Rectal smooth muscle tissue (tissue), 1 donor: ENCODE data around the gene CUTA.

Source experiments
- H3K27ac ChIP-seq: one replicate; pipeline ENCODE4 v1.7.0; 2013; ENCODE audit warnings: low read depth, low read length, inconsistent platforms
- H3K27me3 ChIP-seq: one replicate; pipeline ENCODE4 v1.7.0; 2013; ENCODE audit warnings: low read length; ENCODE audit not compliant: control insufficient read depth, insufficient read depth
- H3K36me3 ChIP-seq: one replicate; pipeline ENCODE4 v1.7.0; 2013; ENCODE audit warnings: low read length; ENCODE audit not compliant: control insufficient read depth, insufficient read depth
- H3K4me1 ChIP-seq: one replicate; pipeline ENCODE4 v1.7.0; 2013; ENCODE audit warnings: low read length; ENCODE audit not compliant: control insufficient read depth, insufficient read depth
- H3K4me3 ChIP-seq: one replicate; pipeline ENCODE4 v1.7.0; 2013; ENCODE audit warnings: low read length
- H3K9ac ChIP-seq: one replicate; pipeline ENCODE4 v1.7.0; 2013; ENCODE audit warnings: low read length

Gene CUTA

DNA sequence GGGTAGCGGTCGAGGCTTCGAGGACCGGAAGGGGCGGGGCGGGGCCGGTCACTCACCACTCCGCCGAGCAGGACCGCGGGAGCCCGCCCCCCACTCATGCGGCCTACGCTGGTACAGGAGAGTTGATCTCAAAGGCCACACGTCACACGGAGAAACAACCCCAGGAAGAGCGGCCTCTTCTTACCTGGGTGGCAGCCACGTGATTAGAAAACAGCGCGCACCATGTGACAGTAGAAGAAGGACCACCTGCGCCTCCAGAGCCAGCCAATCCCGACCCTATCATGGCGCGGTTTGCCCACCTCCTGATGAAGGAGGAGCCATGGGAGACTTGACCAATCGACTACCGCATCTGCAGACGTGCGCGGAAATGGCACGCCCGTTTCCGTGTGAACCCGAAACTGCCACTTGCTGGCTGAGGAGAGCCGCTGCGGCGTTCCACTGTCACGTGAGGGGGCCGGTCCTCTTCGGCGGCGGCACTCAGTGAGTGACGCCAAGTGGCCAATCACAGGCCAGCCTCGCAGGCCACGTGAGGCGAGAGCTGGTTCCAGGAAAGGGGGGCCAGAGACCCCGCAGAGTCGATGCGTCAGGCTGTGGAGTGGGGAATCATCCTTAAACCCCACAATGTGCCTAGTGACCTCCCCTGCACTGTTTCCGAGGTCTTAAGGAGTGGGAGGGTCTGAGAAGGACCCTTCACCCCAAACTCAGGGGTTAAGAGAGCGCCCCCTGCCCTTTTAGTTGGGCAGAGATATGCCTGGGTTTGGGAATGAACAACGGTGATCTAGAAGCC is at the start of gene CUTA:
CUTA (minus strand) TSS at position 205 of the 787 bp plus-strand sequence; CDS start at position 98, 107 bp downstream.
- H3K9ac ChIP-seq, result peak within 1 kb of the TSS; percentile 68
- peak within 1 kb of the TSS; percentile 72 for H3K4me3 ChIP-seq
- no peaks in the 10 kb centered on the region for H3K27me3 ChIP-seq
- peaks cover 20% of the 10 kb centered on the region for H3K4me1 ChIP-seq
- peak within 1 kb of the TSS; percentile 88 for H3K27ac ChIP-seq
- H3K36me3 ChIP-seq, result peaks cover 22% of the 10 kb centered on the region

- no peaks in the 10 kb centered on the region for H3K27me3 ChIP-seq
- H3K36me3 ChIP-seq, result no peaks in the 10 kb centered on the region
- no peaks in the 10 kb centered on the region for H3K4me1 ChIP-seq
- H3K4me3 ChIP-seq, result no peak overlapping the region
- H3K9ac ChIP-seq, result no peak overlapping the region
- no peak overlapping the region for H3K27ac ChIP-seq
Measured at GRCh38 chr6:33467091-33467490, 49.2 kb upstream of the CUTA start.

DNA sequence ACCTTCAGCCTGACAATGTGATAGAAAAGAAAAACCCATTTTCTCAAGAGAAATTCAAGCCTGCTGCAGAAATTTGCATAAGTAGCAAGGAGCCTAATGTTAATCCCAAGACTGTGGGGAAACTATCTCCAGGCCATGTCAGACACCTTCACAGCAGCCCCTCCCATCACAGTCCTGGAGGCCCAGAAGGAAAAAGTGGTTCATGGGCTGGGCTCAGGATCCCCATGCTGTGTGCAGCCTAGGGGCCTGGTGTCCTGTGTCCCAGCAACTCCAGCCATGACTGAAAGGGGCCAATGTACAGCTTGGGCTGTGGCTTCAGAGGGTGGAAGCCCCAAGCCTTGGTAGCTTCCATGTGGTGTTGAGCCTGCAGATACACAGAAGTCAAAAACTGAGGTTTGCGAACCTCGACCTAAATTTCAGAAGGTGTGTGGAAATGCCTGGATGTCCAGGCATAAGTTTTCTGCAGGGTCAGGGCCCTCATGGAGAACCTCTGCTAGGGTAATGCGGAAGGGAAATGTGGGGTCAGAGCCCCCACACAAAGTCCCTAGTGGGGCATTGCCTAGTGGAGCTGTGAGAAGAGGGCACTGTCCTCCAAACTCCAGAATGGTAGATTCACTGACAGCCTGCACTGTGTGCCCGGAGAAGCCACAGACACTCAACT is 48.3 kb upstream of the CUTA start:
- H3K4me3 ChIP-seq, result no peak overlapping the region
- H3K27ac ChIP-seq, result no peak overlapping the region
- no peaks in the 10 kb centered on the region for H3K36me3 ChIP-seq
- H3K27me3 ChIP-seq, result no peaks in the 10 kb centered on the region
- H3K9ac ChIP-seq, result no peak overlapping the region
- no peaks in the 10 kb centered on the region for H3K4me1 ChIP-seq

DNA sequence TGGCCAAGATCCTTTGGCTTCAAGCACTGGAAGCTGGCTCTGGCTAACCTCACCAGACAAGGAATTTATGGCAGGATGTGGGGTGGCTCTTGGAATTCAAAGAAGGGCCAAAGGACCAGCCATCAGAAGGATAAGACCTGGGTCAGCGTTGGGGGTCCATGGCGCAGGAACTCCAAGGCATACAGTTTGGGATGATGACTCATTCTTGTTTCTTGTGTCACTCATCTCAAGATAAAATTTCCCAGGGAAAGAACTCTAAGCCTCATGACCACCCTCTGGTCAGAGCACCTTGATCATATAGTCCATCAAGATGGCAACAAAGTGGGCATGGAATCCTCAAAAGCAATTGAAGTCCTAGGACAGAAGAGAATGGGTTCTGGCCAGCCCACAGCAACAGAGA is 41.3 kb upstream of the CUTA start:
- no peak overlapping the region for H3K27ac ChIP-seq
- no peak overlapping the region for H3K4me3 ChIP-seq
- no peaks in the 10 kb centered on the region for H3K27me3 ChIP-seq
- peaks cover 3% of the 10 kb centered on the region for H3K36me3 ChIP-seq
- peaks cover 5% of the 10 kb centered on the region for H3K4me1 ChIP-seq
- no peak overlapping the region for H3K9ac ChIP-seq

DNA sequence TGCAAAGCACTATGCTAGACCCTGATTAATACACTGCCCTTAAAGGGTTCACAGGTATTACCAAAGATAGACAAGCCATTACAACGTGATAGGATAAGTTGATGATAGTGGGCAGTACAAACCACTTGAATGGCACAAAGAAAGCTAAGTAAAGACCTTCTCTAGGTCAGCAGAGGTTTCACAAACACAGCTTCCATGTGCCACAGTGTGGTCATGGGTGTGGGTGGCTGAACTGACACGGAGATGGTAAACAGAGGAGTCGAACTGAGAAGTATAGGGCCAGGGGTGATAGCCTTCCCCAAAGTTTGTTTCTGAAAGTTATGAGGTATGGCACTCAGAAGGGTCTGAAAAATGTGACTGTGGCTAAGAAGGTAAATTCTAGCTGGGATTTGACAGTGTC is 40.8 kb upstream of the CUTA start:
- Histone ChIP-seq H3K27me3 (no peaks in the 10 kb centered on the region), H3K36me3 (peaks cover 3% of the 10 kb centered on the region), H3K4me1 (peaks cover 5% of the 10 kb centered on the region), H3K4me3 (no peak overlapping the region), H3K9ac (no peak overlapping the region), H3K27ac (no peak overlapping the region)

DNA sequence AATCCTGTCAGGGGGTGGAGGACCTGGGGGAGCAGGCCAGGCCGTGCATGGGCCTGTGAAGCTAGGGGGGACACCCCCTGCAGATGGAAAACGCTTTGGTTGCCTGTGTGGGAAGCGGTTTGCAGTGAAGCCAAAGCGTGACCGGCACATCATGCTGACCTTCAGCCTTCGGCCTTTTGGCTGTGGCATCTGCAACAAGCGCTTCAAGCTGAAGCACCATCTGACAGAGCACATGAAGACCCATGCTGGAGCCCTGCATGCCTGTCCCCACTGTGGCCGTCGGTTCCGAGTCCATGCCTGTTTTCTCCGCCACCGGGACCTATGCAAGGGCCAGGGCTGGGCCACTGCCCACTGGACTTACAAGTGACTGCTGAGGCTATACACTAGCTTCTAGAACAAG is 38.2 kb upstream of the CUTA start:
- peaks cover 3% of the 10 kb centered on the region for H3K36me3 ChIP-seq
- no peaks in the 10 kb centered on the region for H3K27me3 ChIP-seq
- no peak overlapping the region for H3K9ac ChIP-seq
- no peak overlapping the region for H3K4me3 ChIP-seq
- H3K4me1 ChIP-seq, result peaks cover 5% of the 10 kb centered on the region
- H3K27ac ChIP-seq, result no peak overlapping the region

DNA sequence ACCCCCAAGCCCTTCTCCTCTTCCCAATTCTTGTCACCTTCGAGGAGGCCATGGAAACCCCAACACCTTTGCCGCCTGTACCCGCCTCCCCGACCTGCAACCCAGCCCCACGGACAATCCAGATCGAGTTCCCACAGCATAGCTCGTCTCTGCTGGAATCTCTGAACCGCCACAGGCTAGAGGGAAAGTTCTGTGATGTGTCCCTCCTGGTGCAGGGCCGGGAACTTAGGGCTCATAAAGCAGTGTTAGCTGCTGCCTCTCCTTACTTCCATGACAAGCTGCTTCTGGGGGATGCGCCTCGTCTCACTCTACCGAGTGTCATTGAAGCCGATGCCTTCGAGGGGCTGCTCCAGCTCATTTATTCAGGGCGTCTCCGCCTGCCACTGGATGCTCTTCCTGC is 37.1 kb upstream of the CUTA start:
- peaks cover 3% of the 10 kb centered on the region for H3K36me3 ChIP-seq
- no peak overlapping the region for H3K27ac ChIP-seq
- H3K27me3 ChIP-seq, result no peaks in the 10 kb centered on the region
- H3K4me3 ChIP-seq, result peak overlapping the region; percentile 74
- peaks cover 5% of the 10 kb centered on the region for H3K4me1 ChIP-seq
- H3K9ac ChIP-seq, result no peak overlapping the region

DNA sequence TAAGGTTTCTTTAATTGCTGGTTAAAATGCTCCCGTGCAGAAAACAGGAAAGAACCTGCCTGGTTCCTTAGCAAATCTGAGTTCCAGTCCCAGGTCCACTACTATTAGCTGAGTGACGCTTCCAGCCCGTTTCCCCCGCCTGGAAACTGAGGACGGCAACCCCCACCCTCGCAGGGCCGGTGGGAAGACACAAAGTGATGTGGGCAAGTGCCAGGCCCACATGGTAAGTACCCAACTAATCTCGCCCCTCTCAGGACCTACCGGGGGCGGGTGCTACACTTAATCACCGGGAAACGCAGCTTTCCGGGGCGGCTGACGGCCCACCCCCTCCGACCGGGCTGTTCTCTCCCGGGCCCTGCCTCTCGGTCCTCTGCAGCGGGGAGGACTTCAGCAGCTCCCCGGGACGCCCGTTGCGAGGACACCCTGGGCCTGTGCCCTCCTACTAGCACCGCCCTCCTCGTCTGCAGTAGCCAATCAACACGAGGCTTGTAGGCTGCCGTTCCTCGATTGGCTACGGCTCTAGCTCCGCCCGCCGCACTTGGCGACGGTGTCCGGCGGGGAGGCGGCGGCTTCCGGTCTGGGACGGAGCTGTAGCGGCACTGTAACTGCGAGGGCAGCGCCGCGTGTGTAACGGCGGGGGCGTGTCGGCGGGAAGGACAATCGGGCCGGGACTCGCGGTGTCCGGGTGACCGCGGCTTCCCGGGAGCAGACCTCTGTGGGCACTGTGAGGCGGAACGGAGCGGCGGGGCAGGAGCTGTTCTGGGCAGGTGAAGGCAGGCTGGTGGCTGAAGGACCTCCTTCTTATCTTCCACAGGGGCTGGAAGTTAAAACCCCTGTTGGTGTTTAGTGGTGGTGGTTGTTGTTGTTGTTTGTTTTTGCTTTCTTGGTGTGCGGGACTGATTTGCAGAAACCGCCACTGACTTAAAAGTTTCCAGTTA is 36.4 kb upstream of the CUTA start, which contains the start of gene ZBTB9:
ZBTB9 (plus strand) TSS at position 568 of the 938 bp plus-strand sequence. CDS start 525 bp downstream, outside the sequence.
- peak within 1 kb of the TSS; percentile 72 for H3K27ac ChIP-seq
- peak within 1 kb of the TSS; percentile 95 for H3K4me3 ChIP-seq
- H3K4me1 ChIP-seq, result peaks cover 5% of the 10 kb centered on the region
- peak within 1 kb of the TSS; percentile 68 for H3K9ac ChIP-seq
- no peaks in the 10 kb centered on the region for H3K27me3 ChIP-seq
- H3K36me3 ChIP-seq, result peaks cover 3% of the 10 kb centered on the region

DNA sequence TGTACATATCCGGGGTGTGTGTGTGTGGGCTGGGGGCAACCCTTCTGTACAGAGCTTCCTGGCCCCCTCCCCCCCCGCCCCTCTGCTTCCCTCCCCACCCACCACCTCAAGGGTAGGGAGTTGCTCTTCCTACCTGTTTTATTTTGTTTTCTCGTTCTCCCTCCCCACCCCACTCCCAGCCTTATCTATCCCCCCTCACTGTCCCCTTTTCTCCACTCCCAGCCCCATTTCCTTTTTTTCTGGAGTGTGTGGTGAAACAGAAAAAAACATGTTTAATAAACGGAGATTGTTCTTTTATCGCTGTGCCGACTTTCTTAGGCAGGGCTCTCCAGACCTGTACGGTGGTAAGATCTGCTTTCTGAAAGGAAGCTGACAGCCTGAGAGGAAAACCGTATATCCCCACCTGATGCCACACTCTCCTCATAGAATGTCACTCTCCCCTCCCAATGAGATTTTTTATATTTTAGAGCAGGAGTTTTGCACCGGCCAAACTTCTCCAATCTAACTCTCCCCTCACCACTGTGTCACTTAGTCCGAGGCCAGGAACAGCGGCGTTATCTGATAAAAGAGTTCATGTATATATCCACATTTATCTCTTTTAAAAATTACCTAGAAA is 35.6 kb upstream of the CUTA start:
- Histone ChIP-seq H3K27ac (no peak overlapping the region), H3K9ac (no peak overlapping the region), H3K4me1 (peaks cover 5% of the 10 kb centered on the region), H3K27me3 (no peaks in the 10 kb centered on the region), H3K36me3 (peaks cover 3% of the 10 kb centered on the region), H3K4me3 (peak overlapping the region; percentile 95)

DNA sequence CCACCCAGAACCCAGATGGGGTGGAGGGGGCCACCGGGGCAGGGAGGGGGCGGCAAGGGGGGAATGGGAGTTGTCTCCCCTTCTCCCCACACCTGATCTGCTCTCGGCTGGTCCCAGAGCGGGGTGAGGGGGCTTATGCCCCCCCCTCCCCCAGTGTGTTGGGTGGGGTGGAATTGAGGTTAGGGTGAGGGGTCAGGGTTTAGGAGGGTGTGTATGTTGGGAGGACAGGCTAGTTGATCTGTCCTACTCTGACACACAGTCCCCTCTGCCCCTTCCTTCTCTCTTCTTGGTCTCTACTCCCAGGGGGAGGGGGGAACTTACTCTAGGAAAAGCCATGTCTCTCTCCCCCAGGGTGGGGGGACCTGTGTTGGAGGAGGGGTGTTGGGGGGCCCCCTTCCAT is 34.6 kb upstream of the CUTA start:
- no peaks in the 10 kb centered on the region for H3K27me3 ChIP-seq
- H3K4me3 ChIP-seq, result no peak overlapping the region
- H3K4me1 ChIP-seq, result peaks cover 5% of the 10 kb centered on the region
- H3K27ac ChIP-seq, result no peak overlapping the region
- peaks cover 3% of the 10 kb centered on the region for H3K36me3 ChIP-seq
- no peak overlapping the region for H3K9ac ChIP-seq

- Histone ChIP-seq H3K4me1 (peaks cover 5% of the 10 kb centered on the region), H3K9ac (no peak overlapping the region), H3K36me3 (peaks cover 3% of the 10 kb centered on the region), H3K4me3 (no peak overlapping the region), H3K27me3 (no peaks in the 10 kb centered on the region), H3K27ac (no peak overlapping the region)
Measured at GRCh38 chr6:33451606-33452005, 33.7 kb upstream of the CUTA start.

- H3K9ac ChIP-seq, result no peak overlapping the region
- H3K4me3 ChIP-seq, result no peak overlapping the region
- H3K27me3 ChIP-seq, result no peaks in the 10 kb centered on the region
- peaks cover 6% of the 10 kb centered on the region for H3K36me3 ChIP-seq
- no peak overlapping the region for H3K27ac ChIP-seq
- peaks cover 5% of the 10 kb centered on the region for H3K4me1 ChIP-seq
Measured at GRCh38 chr6:33450434-33450833, 32.5 kb upstream of the CUTA start.
